Mesodermal cell (in vitro differentiated cells): ENCODE results near the gene PIGBOS1. TPM values are rescaled to one million over a fixed set of nuclear protein-coding genes. Genes with fewer than 3 reads are reported as not detected.

Experiments used
- H3K27ac ChIP-seq: 2 replicates; pipeline ENCODE4 v1.7.0; 2013; ENCODE audit warnings: mild to moderate bottlenecking, low read depth, low read length, moderate library complexity; ENCODE audit not compliant: severe bottlenecking
- H3K36me3 ChIP-seq: 2 replicates; pipeline ENCODE4 v1.7.1; 2013; ENCODE audit warnings: mild to moderate bottlenecking, low read length, moderate library complexity; ENCODE audit not compliant: control insufficient read depth, insufficient read depth
- H3K4me1 ChIP-seq: one replicate; pipeline ENCODE4 v1.7.1; 2013; ENCODE audit warnings: mild to moderate bottlenecking, low read length; ENCODE audit not compliant: insufficient read depth, control insufficient read depth, poor library complexity, severe bottlenecking
- H3K4me3 ChIP-seq: 2 replicates; pipeline ENCODE4 v1.7.0; 2013; ENCODE audit warnings: low read length, control low read depth, mild to moderate bottlenecking; ENCODE audit not compliant: insufficient read depth, poor library complexity, severe bottlenecking; ENCODE audit errors: extremely low read depth
- H3K9me3 ChIP-seq: 2 replicates; pipeline ENCODE4 v1.7.1; 2013; ENCODE audit warnings: mild to moderate bottlenecking, low read length, moderate library complexity; ENCODE audit not compliant: control insufficient read depth
- WGBS, 2 experiments: methylation state at CpG; one replicate each; pipeline ENCODE4 v1.1.5; 2013; ENCODE audit warnings: missing lambda C conversion rate in 2 of 2; ENCODE audit not compliant: insufficient coverage in 2 of 2; 5-methylcytosine and 5-hydroxymethylcytosine counted together
- polyA plus RNA-seq, 2 experiments: library from polyadenylated mRNA; stranded (reverse); fragments of 50-300 nt; gene quantifications; one replicate each; pipeline ENCODE4 v1.2.3, GENCODE V29; 2013

Gene PIGBOS1, protein sequence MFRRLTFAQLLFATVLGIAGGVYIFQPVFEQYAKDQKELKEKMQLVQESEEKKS
- 17.0 TPM for polyA plus RNA-seq (2013, experiment 1 of 2)
- polyA plus RNA-seq (2013, experiment 2 of 2) = 17.6 TPM

DNA sequence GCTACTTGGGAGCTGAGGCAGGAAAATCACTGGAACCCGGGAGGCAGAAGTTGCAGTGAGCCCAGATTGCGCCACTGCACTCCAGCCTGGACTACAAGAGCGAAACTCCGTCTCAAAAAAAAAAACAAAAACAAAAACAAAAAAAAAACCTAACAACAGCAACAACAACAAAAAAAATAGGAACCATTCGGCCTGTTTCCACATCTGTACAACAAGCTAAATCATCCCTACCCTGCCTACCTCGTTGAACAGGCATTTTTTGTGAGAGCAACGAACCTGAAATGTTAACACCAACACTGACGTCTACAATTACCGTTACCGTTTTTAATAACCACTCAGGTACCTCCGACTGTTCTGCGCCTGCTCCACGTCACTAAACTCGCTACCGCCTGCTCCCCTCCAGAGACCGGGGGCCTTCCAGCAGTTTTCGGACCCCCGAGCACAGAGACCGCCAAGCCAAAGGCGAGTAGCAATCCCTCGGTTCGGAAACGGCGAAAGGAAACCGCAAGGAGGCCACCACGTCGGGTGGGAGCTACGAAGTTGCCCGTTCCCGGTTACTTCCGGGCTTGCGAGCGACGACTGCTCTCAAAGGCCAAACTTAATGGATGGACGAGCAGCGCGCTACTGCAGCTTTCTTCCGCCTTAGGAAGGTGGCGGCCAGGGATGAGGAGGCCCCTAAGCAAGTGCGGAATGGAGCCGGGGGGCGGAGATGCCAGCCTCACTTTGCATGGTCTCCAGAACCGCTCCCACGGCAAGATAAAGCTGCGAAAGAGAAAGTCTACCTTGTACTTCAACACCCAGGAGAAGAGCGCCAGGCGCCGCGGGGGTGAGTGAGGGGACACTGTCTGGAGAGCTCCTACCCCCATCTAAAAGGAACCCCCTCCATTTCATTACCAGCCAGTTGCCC is at the start of gene PIGBOS1, which contains the start of gene PIGB:
Gene PIGBOS1 (minus strand): TSS at position 536 of the 907 bp plus-strand sequence. CDS start 1,331 bp downstream, outside the sequence.
Gene PIGB (plus strand): TSS at position 635 of the 907 bp plus-strand sequence. CDS start 29 bp downstream, at position 664.
- WGBS, 2 experiments = 7% methylated on average over 43 of the region's 49 CpGs
- peak within 1 kb of the TSS; percentile 68 for H3K4me3 ChIP-seq
- peak within 1 kb of the TSS; percentile 73 for H3K27ac ChIP-seq
- H3K9me3 ChIP-seq = no peaks in the 10 kb centered on the region
- H3K4me1 ChIP-seq = no peaks in the 10 kb centered on the region
- H3K36me3 ChIP-seq = peaks cover 5% of the 10 kb centered on the region

GRCh38 chr15:55366981-55367380 is 48.1 kb upstream of the PIGBOS1 start:
- Histone ChIP-seq H3K9me3 (no peaks in the 10 kb centered on the region), H3K27ac (no peak overlapping the region), H3K4me1 (no peaks in the 10 kb centered on the region), H3K36me3 (no peaks in the 10 kb centered on the region), H3K4me3 (no peak overlapping the region)
- WGBS, 2 experiments = no CpG with 5 or more reads among the region's 1 CpG

GRCh38 chr15:55362641-55363040 is 43.7 kb upstream of the PIGBOS1 start:
- Histone ChIP-seq H3K9me3 (no peaks in the 10 kb centered on the region), H3K4me3 (no peak overlapping the region), H3K36me3 (no peaks in the 10 kb centered on the region), H3K4me1 (no peaks in the 10 kb centered on the region), H3K27ac (no peak overlapping the region)
- whole genome bisulfite sequencing, 2 experiments = 86 to 94% methylated on average over 2 of the region's 2 CpGs

GRCh38 chr15:55361048-55361447 is 42.1 kb upstream of the PIGBOS1 start:
- H3K4me3 ChIP-seq = no peak overlapping the region
- H3K36me3 ChIP-seq = no peaks in the 10 kb centered on the region
- no peaks in the 10 kb centered on the region for H3K4me1 ChIP-seq
- 85 to 89% methylated on average over 6 to 7 of the region's 10 CpGs for WGBS, 2 experiments
- no peak overlapping the region for H3K27ac ChIP-seq
- no peaks in the 10 kb centered on the region for H3K9me3 ChIP-seq

- Histone ChIP-seq H3K4me3 (no peak overlapping the region), H3K4me1 (no peaks in the 10 kb centered on the region), H3K27ac (no peak overlapping the region), H3K36me3 (no peaks in the 10 kb centered on the region), H3K9me3 (no peaks in the 10 kb centered on the region)
- 78 to 86% methylated on average over 5 of the region's 6 CpGs for WGBS, 2 experiments
These were observed 41.3 kb upstream of the PIGBOS1 start for GRCh38 chr15:55360256-55360655.

GRCh38 chr15:55358471-55358870 is 39.5 kb upstream of the PIGBOS1 start:
- Histone ChIP-seq H3K4me1 (no peaks in the 10 kb centered on the region), H3K4me3 (no peak overlapping the region), H3K27ac (no peak overlapping the region), H3K36me3 (no peaks in the 10 kb centered on the region), H3K9me3 (no peaks in the 10 kb centered on the region)

- Histone ChIP-seq H3K4me1 (no peaks in the 10 kb centered on the region), H3K36me3 (no peaks in the 10 kb centered on the region), H3K27ac (no peak overlapping the region), H3K9me3 (no peaks in the 10 kb centered on the region), H3K4me3 (no peak overlapping the region)
- no CpG with 5 or more reads among the region's 2 CpGs for WGBS, 2 experiments
These were observed 38.9 kb upstream of the PIGBOS1 start for GRCh38 chr15:55357774-55358173.

GRCh38 chr15:55356985-55357585 is 38.2 kb upstream of the PIGBOS1 start:
- Histone ChIP-seq H3K4me3 (no peak overlapping the region), H3K9me3 (no peaks in the 10 kb centered on the region), H3K4me1 (no peaks in the 10 kb centered on the region), H3K27ac (no peak overlapping the region), H3K36me3 (no peaks in the 10 kb centered on the region)
- 100% methylated on average over 2 of the region's 5 CpGs; no CpG with 5 or more reads in 1 of the 2 experiments for WGBS, 2 experiments

- H3K27ac ChIP-seq = no peak overlapping the region
- no CpG with 5 or more reads among the region's 2 CpGs for WGBS, 2 experiments
- no peaks in the 10 kb centered on the region for H3K4me1 ChIP-seq
- H3K36me3 ChIP-seq = no peaks in the 10 kb centered on the region
- no peak overlapping the region for H3K4me3 ChIP-seq
- no peaks in the 10 kb centered on the region for H3K9me3 ChIP-seq
These were observed 34.1 kb upstream of the PIGBOS1 start for GRCh38 chr15:55353025-55353424.

GRCh38 chr15:55349282-55349681 is 30.4 kb upstream of the PIGBOS1 start:
- 100% methylated on average over 2 of the region's 2 CpGs; no CpG with 5 or more reads in 1 of the 2 experiments for WGBS, 2 experiments
- Histone ChIP-seq H3K4me3 (no peak overlapping the region), H3K9me3 (no peaks in the 10 kb centered on the region), H3K36me3 (peaks cover 4% of the 10 kb centered on the region), H3K27ac (no peak overlapping the region), H3K4me1 (peaks cover 4% of the 10 kb centered on the region)
